Hepatocyte (in vitro differentiated cells): ENCODE results near the gene OR52K1. TPM values are rescaled to one million over a fixed set of nuclear protein-coding genes. Genes with fewer than 3 reads are reported as not detected.
"Not testable (repeated sequence)": the region's sequence is repeated elsewhere in the genome, so short reads cannot be mapped to it uniquely, and the experiment has no call there.

ENCODE experiments used
- DNase-seq: peaks from one replicate; pipeline ENCODE4 v3.0.0-alpha.2; 2016; ENCODE audit warnings: low spot score
- H2AFZ ChIP-seq: fragments of 200-600 bp; sonication (generic); 2 replicates; pipeline ENCODE4 v1.6.0; 2016; ENCODE audit warnings: antibody characterized with exemption, mild to moderate bottlenecking
- H3K27ac ChIP-seq: fragments of 200-600 bp; sonication (generic); 2 replicates; pipeline ENCODE4 v1.5.1; 2016; ENCODE audit warnings: mild to moderate bottlenecking
- H3K27me3 ChIP-seq: fragments of 200-600 bp; sonication (generic); 2 replicates; pipeline ENCODE4 v1.6.1; 2016
- H3K36me3 ChIP-seq: fragments of 200-600 bp; sonication (generic); replicated peaks from 2 replicates; pipeline ENCODE4 v1.5.1; 2016; ENCODE audit warnings: low read depth; ENCODE audit not compliant: insufficient read depth
- H3K4me1 ChIP-seq: fragments of 200-600 bp; sonication (generic); 2 replicates; pipeline ENCODE4 v1.5.1; 2016; ENCODE audit warnings: mild to moderate bottlenecking, moderate library complexity; ENCODE audit not compliant: insufficient read depth
- H3K4me2 ChIP-seq: fragments of 200-600 bp; sonication (generic); 2 replicates; pipeline ENCODE4 v1.6.0; 2016
- H3K4me3 ChIP-seq: fragments of 200-600 bp; sonication (generic); 2 replicates; pipeline ENCODE4 v1.5.1; 2016; ENCODE audit warnings: mild to moderate bottlenecking
- H3K79me2 ChIP-seq: fragments of 200-600 bp; sonication (generic); 2 replicates; pipeline ENCODE4 v1.6.0; 2017; ENCODE audit warnings: mild to moderate bottlenecking
- H3K9me2 ChIP-seq: fragments of 200-600 bp; sonication (generic); replicated peaks from 2 replicates; pipeline ENCODE4 v1.6.0; 2017; ENCODE audit warnings: mild to moderate bottlenecking; ENCODE audit not compliant: insufficient read depth
- H3K9me3 ChIP-seq: fragments of 200-600 bp; sonication (generic); 2 replicates; pipeline ENCODE4 v1.5.1; 2016; ENCODE audit warnings: low read depth, mild to moderate bottlenecking
- H4K20me1 ChIP-seq: fragments of 200-600 bp; sonication (generic); 2 replicates; pipeline ENCODE4 v1.6.0; 2016; ENCODE audit warnings: mild to moderate bottlenecking; ENCODE audit not compliant: insufficient read depth, poor library complexity, severe bottlenecking
- CTCF ChIP-seq: fragments of 200-600 bp; sonication (generic); IDR thresholded peaks from 2 replicates; pipeline ENCODE4 v1.5.1; 2016; ENCODE audit warnings: antibody characterized with exemption, mild to moderate bottlenecking; ENCODE audit not compliant: poor library complexity
- EZH2 ChIP-seq: fragments of 200-600 bp; sonication (generic); IDR thresholded peaks from 2 replicates; pipeline ENCODE4 v1.6.1; 2016; ENCODE audit warnings: antibody characterized with exemption, mild to moderate bottlenecking, borderline replicate concordance
- EZH2phosphoT487 ChIP-seq: fragments of 200-600 bp; sonication (generic); IDR thresholded peaks from one replicate; pipeline ENCODE4 v1.6.1; 2018; ENCODE audit warnings: antibody characterized with exemption, mild to moderate bottlenecking, low read depth, moderate library complexity; ENCODE audit not compliant: unreplicated experiment, severe bottlenecking
- WGBS: methylation state at CpG from one replicate; pipeline ENCODE4 v1.1.6; 2016; ENCODE audit warnings: low lambda C conversion rate; ENCODE audit errors: missing lambda C conversion rate; 5-methylcytosine and 5-hydroxymethylcytosine counted together
- polyA plus RNA-seq: library from polyadenylated mRNA; unstranded; fragments of >200 nt; fragmentation: Nextera tagmentation; extraction: Ambion mirVana; gene quantifications from 2 replicates; pipeline ENCODE4 v1.2.1, GENCODE V29; 2016
- total RNA-seq: library from RNA; depleted of rRNA; stranded (reverse); fragments of >200 nt; gene quantifications from 2 replicates; pipeline ENCODE4 v1.2.3, GENCODE V29; 2014

OR52K1 gene
- total and polyA plus RNA-seq, 2 experiments from 2014 or later: 0.07 TPM; not detected in 1

DNA sequence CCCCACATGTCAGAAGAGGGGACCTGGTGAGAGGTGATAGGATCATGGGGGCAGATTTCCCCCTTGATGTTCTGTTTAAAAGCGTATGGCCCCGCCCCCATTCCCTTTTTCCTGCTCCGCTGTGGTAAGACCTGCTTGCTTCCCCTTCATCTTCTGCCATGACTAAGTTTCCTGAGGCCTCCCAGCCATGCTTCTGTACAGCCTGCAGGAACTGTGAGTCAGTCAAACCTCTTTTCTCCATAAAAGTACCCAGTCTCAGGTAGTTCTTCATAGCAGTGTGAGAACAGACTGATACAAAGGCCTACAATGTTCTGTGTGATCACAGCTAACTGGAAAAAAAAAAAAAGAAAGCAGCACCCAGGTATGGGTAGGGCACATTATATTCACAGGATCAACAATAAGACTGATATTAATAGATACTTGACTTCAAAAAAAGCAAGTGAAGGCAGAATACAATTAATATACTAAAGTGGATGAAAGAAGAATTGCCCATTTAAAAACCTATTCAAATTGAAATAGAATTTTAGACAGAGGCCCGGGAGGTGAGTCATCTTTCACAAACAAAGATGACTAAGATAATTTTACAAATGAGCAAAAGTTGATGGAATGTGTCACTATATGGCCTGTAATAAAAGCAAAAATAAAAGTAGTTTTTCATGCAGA is 1.7 kb upstream of the OR52K1 start:
- Histone ChIP-seq H3K27me3 (no peaks in the 10 kb centered on the region), H3K9me3 (no peaks in the 10 kb centered on the region), H3K4me2 (no peak overlapping the region), H2AFZ (no peak overlapping the region), H3K79me2 (no peaks in the 10 kb centered on the region), H3K27ac (peak overlapping the region; percentile 77), H4K20me1 (no peaks in the 10 kb centered on the region), H3K4me3 (no peak overlapping the region), H3K36me3 (no peaks in the 10 kb centered on the region), H3K4me1 (peaks cover 9% of the 10 kb centered on the region), H3K9me2 (no peaks in the 10 kb centered on the region)
- DNase-seq: no peak
- WGBS: 86% methylated on average over 4 of the region's 4 CpGs
- TF ChIP-seq CTCF: no peak
- no peak for TF ChIP-seq EZH2phosphoT487
- TF ChIP-seq EZH2: no peak

DNA sequence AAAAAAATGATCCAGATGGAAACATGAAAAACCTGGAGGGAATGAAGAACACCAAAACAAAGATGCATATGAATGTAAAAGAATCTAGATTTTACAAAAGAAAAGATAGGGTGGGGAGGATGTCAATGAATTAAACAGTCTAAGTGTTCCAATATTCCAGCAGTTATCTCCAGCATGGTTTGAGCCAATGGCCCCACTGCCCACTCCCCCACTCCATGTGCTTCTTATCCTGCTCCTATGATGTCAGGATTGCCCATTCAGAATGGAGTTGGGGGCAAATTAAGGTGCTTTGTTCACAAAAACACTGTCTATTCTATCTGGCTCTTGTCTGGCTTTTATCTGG is 1.2 kb upstream of the OR52K1 start:
- no peak overlapping the region for H3K4me3 ChIP-seq
- H3K9me3 ChIP-seq: no peaks in the 10 kb centered on the region
- TF ChIP-seq CTCF: no peak
- TF ChIP-seq EZH2: no peak
- no peak for TF ChIP-seq EZH2phosphoT487
- no peak for DNase-seq
- no peaks in the 10 kb centered on the region for H4K20me1 ChIP-seq
- H2AFZ ChIP-seq: no peak overlapping the region
- H3K27ac ChIP-seq: peak overlapping the region; percentile 47
- H3K36me3 ChIP-seq: no peaks in the 10 kb centered on the region
- no peaks in the 10 kb centered on the region for H3K27me3 ChIP-seq
- H3K9me2 ChIP-seq: no peaks in the 10 kb centered on the region
- H3K79me2 ChIP-seq: no peaks in the 10 kb centered on the region
- H3K4me1 ChIP-seq: peaks cover 9% of the 10 kb centered on the region
- H3K4me2 ChIP-seq: no peak overlapping the region

DNA sequence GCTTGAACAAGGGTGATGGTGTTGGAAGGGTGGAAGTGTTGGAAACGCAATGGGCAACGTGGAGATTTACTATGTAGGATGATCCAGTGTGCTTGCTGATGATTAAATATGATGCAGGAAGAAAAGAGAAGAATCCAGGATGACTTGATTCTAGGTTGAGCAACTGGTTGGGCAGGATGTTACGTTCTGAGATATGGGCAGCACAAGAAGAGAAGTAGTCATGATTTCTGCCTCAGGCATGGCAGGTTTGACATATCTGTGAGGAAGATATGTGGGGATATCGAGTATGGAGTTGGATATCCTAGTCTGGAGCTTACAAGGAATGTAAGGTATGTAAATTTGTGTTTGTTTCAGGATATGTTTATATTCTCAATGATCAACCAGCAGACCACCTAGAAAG is 1.9 kb downstream of the OR52K1 start:
- no peak for DNase-seq
- Histone ChIP-seq H3K27ac (no peak overlapping the region), H3K27me3 (no peaks in the 10 kb centered on the region), H3K4me1 (peaks cover 9% of the 10 kb centered on the region), H3K79me2 (no peaks in the 10 kb centered on the region), H3K36me3 (no peaks in the 10 kb centered on the region), H3K9me2 (no peaks in the 10 kb centered on the region), H2AFZ (no peak overlapping the region), H3K9me3 (no peaks in the 10 kb centered on the region), H4K20me1 (no peaks in the 10 kb centered on the region), H3K4me3 (no peak overlapping the region), H3K4me2 (no peak overlapping the region)
- TF ChIP-seq CTCF (no peak), EZH2phosphoT487 (no peak), EZH2 (no peak)
- 80% methylated on average over 4 of the region's 4 CpGs for WGBS

DNA sequence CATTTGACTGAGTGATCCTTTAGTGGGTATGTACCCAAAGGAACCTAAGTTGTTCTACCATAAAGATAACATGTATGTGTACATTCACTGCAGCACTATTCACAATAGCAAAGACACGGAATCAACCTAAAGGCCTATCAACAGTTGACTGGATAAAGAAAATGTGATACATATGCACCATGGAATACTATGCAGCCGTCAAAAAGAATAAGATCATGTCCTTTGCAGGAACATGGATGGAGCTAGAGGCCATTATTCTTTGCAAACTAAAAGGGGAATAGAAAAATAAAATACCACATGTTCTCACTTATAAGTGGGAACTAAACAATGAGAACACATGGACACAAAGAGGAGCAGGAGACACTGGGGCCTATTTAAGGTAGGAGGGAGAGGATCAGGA is 9.0 kb downstream of the OR52K1 start:
- H3K9me2 ChIP-seq, H3K4me2 ChIP-seq, H3K36me3 ChIP-seq, H3K27me3 ChIP-seq, H3K4me1 ChIP-seq, H4K20me1 ChIP-seq, DNase-seq, H3K4me3 ChIP-seq, H3K79me2 ChIP-seq, H2AFZ ChIP-seq, H3K9me3 ChIP-seq, H3K27ac ChIP-seq: not testable (repeated sequence)
- WGBS: 82% methylated on average over 2 of the region's 2 CpGs
